Measurements from ENCODE around the gene CLIP2. TPM values are rescaled to one million over a fixed set of nuclear protein-coding genes. Genes with fewer than 3 reads are reported as not detected.
A peak's percentile ranks its signal among the peaks of the same experiment; 100 is the strongest.

CLIP2 gene
- polyA plus RNA-seq, 3 donors = 1.1 to 5.2 (median 1.3) TPM

GRCh38 chr7:74354009-74354408, 64.8 kb downstream of the CLIP2 start:
- Histone ChIP-seq H4K20me1 (ENCODE audit: insufficient read depth, low read length) (no peaks in the 10 kb centered on the region), H3K4me2 (replicated peaks; ENCODE audit: extremely low read depth, low read length, poor library complexity, severe bottlenecking) (no peak overlapping the region), H3K4me1 (ENCODE audit: control insufficient read depth in 1 of 2, insufficient read depth in 2 of 2, low read length in 2 of 2) (no peaks in the 10 kb centered on the region), H2AFZ (ENCODE audit: insufficient read depth, low read depth, low read length, poor library complexity, severe bottlenecking) (no peak overlapping the region), H3K27ac (ENCODE audit: low read depth in 1 of 2, low read length in 2 of 2) (no peak overlapping the region), H3K9me3 (replicated peaks in 1 of 2; ENCODE audit: control insufficient read depth in 1 of 2, insufficient read depth in 1 of 2, low read length in 2 of 2) (peaks cover 0 to 9% of the 10 kb centered on the region in 2 donors), H3K4me3 (replicated peaks in 1 of 3; ENCODE audit: low read depth in 2 of 3, low read length in 3 of 3) (no peak overlapping the region), H3K36me3 (replicated peaks in 1 of 2; ENCODE audit: control insufficient read depth in 1 of 2, insufficient read depth in 2 of 2, low read length in 2 of 2) (peaks cover 10 to 31% of the 10 kb centered on the region in 2 donors), H3K27me3 (ENCODE audit: control insufficient read depth in 2 of 2, insufficient read depth in 2 of 2, low read length in 2 of 2) (no peaks in the 10 kb centered on the region), H3K9ac (ENCODE audit: insufficient read depth, low read length, poor library complexity, severe bottlenecking) (no peak overlapping the region), H3K79me2 (ENCODE audit: insufficient read depth, low read length) (no peaks in the 10 kb centered on the region)
- intact Hi-C loops (cut with micrococcal nuclease) = no loop called here
- Mint-ChIP-seq H3K4me3 (no peak overlapping the region), H3K36me3 (peaks cover 29 to 38% of the 10 kb centered on the region in 2 donors), H3K4me1 (peaks cover 3% of the 10 kb centered on the region), H3K9me3 (peaks cover 0 to 16% (median 13%) of the 10 kb centered on the region in 7 donors), H3K27ac (no peak overlapping the region), H3K27me3 (ENCODE audit: low read depth in 3 of 3) (peaks cover 0 to 3% (median 0%) of the 10 kb centered on the region in 3 donors)
- WGBS (ENCODE audit: insufficient coverage) = 100% methylated on average over 3 of the region's 6 CpGs
- no peak for DNase-seq
- no peak for TF ChIP-seq CTCF (IDR thresholded peaks at IDR 0.05)

DNA sequence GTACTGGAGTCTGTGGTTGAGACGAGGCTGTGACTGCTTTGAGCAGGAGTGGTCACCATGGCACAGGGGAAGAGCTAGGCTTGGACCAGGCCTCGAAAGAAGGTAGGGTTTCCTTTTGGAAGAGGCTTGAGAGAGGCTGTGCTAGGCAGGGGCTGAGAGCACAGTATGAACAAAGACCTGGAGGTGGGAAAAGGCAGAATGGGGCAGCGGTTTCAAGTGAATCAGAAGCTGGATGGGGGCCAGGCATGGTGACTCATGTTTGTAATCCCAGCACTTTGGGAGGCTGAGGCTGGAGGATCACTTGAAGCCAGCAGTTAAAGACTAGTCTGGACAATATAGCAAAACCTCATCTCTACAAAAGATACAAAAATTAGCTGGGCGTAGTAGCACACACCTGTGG, 65.9 kb downstream of the CLIP2 start:
- WGBS (ENCODE audit: insufficient coverage) = 96% methylated on average over 3 of the region's 4 CpGs
- Mint-ChIP-seq H3K27ac (peak overlapping the region in 2 of 7 donors; percentile 18 to 21), H3K9me3 (peaks cover 0 to 16% (median 13%) of the 10 kb centered on the region in 7 donors)

More for the DNA sequence above, 65.9 kb downstream of the CLIP2 start:
- Histone ChIP-seq H3K4me2 (replicated peaks; ENCODE audit: extremely low read depth, low read length, poor library complexity, severe bottlenecking) (no peak overlapping the region), H4K20me1 (ENCODE audit: insufficient read depth, low read length) (no peaks in the 10 kb centered on the region), H3K27me3 (ENCODE audit: control insufficient read depth in 2 of 2, insufficient read depth in 2 of 2, low read length in 2 of 2) (no peaks in the 10 kb centered on the region), H3K27ac (ENCODE audit: low read depth in 1 of 2, low read length in 2 of 2) (no peak overlapping the region), H2AFZ (ENCODE audit: insufficient read depth, low read depth, low read length, poor library complexity, severe bottlenecking) (no peak overlapping the region), H3K4me1 (ENCODE audit: control insufficient read depth in 1 of 2, insufficient read depth in 2 of 2, low read length in 2 of 2) (no peaks in the 10 kb centered on the region), H3K4me3 (replicated peaks in 1 of 3; ENCODE audit: low read depth in 2 of 3, low read length in 3 of 3) (no peak overlapping the region), H3K36me3 (replicated peaks in 1 of 2; ENCODE audit: control insufficient read depth in 1 of 2, insufficient read depth in 2 of 2, low read length in 2 of 2) (peaks cover 16 to 38% of the 10 kb centered on the region in 2 donors), H3K9me3 (replicated peaks in 1 of 2; ENCODE audit: control insufficient read depth in 1 of 2, insufficient read depth in 1 of 2, low read length in 2 of 2) (peaks cover 0 to 9% of the 10 kb centered on the region in 2 donors), H3K79me2 (ENCODE audit: insufficient read depth, low read length) (no peaks in the 10 kb centered on the region), H3K9ac (ENCODE audit: insufficient read depth, low read length, poor library complexity, severe bottlenecking) (no peak overlapping the region)
- no peak for TF ChIP-seq CTCF (IDR thresholded peaks at IDR 0.05)
- Mint-ChIP-seq H3K4me3 (no peak overlapping the region), H3K36me3 (peaks cover 34 to 45% of the 10 kb centered on the region in 2 donors), H3K4me1 (peaks cover 3% of the 10 kb centered on the region), H3K27me3 (ENCODE audit: low read depth in 3 of 3) (peaks cover 0 to 3% (median 0%) of the 10 kb centered on the region in 3 donors)
- no peak for DNase-seq
- intact Hi-C loops (cut with micrococcal nuclease) = no loop called here

All from CD14-positive monocyte (primary cell).